Measurements from ENCODE around the gene NAGS.

NAGS gene

DNA sequence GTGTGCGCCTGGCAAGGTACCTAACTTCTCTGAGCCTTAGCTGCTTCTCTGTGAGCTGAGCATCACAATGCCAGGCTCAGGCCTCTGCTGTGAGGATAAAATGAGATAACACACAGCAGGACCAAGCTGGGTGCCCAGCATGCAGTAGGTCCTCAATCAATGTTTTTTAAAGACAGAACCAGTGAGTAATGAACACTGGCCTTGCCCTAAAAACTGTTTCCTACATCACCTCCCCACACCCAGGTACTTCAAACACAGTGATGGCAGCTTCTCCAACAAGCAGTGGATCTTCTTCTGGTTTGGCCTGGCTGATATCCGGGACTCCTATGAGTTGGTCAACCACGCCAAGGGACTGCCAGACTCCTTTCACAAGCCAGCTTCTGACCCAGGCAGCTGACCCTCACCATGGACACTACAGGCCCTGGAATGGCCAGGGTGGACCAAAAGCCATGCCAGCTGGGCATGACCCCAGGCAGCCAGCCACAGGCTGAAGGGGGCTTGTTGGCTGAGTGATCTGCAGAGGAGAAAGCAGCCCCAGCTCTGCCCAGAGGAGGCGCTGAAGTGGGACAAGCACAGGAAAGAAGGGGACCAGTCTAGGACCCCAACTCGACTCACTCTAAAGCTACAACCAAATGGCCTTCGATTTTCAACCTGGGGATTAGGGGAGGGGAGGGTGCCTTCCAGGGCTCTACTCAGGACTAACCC, 3.9 kb downstream of the NAGS start:
- Histone ChIP-seq H3K4me3 (ENCODE audit: low read depth, low read length) (no peak overlapping the region), H3K27me3 (replicated peaks) (no peaks in the 10 kb centered on the region), H3K36me3 (replicated peaks) (no peaks in the 10 kb centered on the region), H3K27ac (no peak overlapping the region)
- no peak for TF ChIP-seq CTCF (IDR thresholded peaks at IDR 0.05; ENCODE audit: low read depth, low read length, missing control alignments)
- in situ Hi-C loops (cut with HindIII; ENCODE audit: low pct_ligation_motif_present, low sequenced_read_pairs): no loop called here
- DNase-seq: no peak

DNA sequence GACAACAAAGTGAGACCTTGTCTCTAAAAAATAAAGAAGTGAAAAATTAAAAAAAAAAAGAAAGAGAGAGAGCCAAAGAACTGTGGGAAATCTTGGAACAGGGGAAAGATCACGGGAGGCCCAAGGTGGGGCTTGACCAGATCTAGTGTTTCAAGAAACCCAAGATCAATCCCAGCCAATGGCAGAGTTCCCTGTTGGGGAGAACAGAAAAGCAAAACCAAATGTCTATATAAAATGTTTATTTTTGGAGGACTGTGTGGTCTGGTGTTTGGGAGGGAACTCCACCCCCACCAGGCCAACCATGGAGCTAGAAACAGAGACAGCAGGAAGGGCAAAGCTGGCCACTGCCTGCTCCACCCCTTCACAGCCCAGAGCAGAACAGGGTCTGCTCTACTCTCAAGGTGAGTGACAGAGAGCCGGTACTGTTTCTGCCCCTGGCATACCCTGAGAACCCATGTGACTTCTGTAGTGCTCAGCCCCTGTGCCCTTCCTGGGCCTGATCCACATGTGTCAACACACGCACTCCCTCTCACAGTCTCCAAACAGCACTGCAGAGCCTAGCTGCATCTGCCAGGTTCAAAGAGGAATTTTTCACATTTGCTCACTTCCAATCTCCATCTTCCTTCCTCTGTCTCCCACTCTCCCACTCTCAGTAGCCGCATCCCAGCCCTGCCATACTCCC, 6.7 kb downstream of the NAGS start:
- Histone ChIP-seq H3K27ac (no peak overlapping the region), H3K4me3 (ENCODE audit: low read depth, low read length) (no peak overlapping the region), H3K36me3 (replicated peaks) (no peaks in the 10 kb centered on the region), H3K27me3 (replicated peaks) (no peaks in the 10 kb centered on the region)
- no peak for DNase-seq
- in situ Hi-C loops (cut with HindIII; ENCODE audit: low pct_ligation_motif_present, low sequenced_read_pairs): no loop called here
- TF ChIP-seq CTCF (IDR thresholded peaks at IDR 0.05; ENCODE audit: low read depth, low read length, missing control alignments): no peak

GRCh38 chr17:44011876-44012275, 7.5 kb downstream of the NAGS start:
- H3K4me3 ChIP-seq (ENCODE audit: low read depth, low read length): no peak overlapping the region
- no peak for DNase-seq
- in situ Hi-C loops (cut with HindIII; ENCODE audit: low pct_ligation_motif_present, low sequenced_read_pairs): no loop called here
- no peak for TF ChIP-seq CTCF (IDR thresholded peaks at IDR 0.05; ENCODE audit: low read depth, low read length, missing control alignments)
- no peak overlapping the region for H3K27ac ChIP-seq
- H3K27me3 ChIP-seq (replicated peaks): no peaks in the 10 kb centered on the region
- no peaks in the 10 kb centered on the region for H3K36me3 ChIP-seq (replicated peaks)

- Histone ChIP-seq H3K4me3 (ENCODE audit: low read depth, low read length) (no peak overlapping the region), H3K27ac (no peak overlapping the region), H3K36me3 (replicated peaks) (no peaks in the 10 kb centered on the region), H3K27me3 (replicated peaks) (no peaks in the 10 kb centered on the region)
- in situ Hi-C loops (cut with HindIII; ENCODE audit: low pct_ligation_motif_present, low sequenced_read_pairs): no loop called here
- TF ChIP-seq CTCF (IDR thresholded peaks at IDR 0.05; ENCODE audit: low read depth, low read length, missing control alignments): no peak
- DNase-seq: no peak
Measured at GRCh38 chr17:44012391-44012790, 8.0 kb downstream of the NAGS start.

DNA sequence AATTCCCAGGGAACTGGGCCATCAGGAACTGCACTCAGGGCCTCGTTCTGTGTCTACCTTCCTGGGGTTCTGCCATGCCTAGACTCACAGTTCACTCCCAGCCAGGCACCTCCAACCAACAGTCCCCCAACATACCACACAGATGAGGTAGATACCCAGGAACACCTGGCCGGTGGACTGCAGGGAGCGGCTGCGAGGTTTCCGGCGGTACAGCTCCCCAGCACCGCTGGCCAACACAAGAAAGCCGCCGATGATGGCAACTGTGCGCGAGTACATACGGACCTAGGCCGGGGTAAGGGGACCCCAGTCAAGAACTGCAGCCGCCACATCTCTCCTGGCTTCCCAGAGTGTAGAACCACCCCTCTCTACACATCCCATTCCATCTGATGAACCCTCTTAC, 8.5 kb downstream of the NAGS start:
- DNase-seq: no peak
- in situ Hi-C loops (cut with HindIII; ENCODE audit: low pct_ligation_motif_present, low sequenced_read_pairs): no loop called here
- H3K27ac ChIP-seq: no peak overlapping the region
- TF ChIP-seq CTCF (IDR thresholded peaks at IDR 0.05; ENCODE audit: low read depth, low read length, missing control alignments): no peak
- H3K36me3 ChIP-seq (replicated peaks): no peaks in the 10 kb centered on the region
- no peak overlapping the region for H3K4me3 ChIP-seq (ENCODE audit: low read depth, low read length)
- H3K27me3 ChIP-seq (replicated peaks): no peaks in the 10 kb centered on the region

DNA sequence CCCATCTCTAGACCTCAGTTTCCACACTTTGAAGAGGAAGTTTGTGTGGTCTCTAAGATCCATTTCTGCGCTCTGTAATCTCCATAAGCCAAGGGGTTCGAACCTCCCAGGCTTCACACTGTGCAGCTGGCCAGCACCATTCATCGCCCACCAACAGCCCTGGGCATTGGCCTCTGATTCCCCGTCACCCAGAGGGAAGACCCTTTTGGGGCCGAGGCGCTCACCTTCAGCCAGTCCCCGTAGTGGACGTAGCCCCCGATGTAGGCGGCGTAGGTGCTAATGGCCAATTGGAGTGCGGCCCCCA, 9.7 kb downstream of the NAGS start:
- TF ChIP-seq CTCF (IDR thresholded peaks at IDR 0.05; ENCODE audit: low read depth, low read length, missing control alignments): no peak
- in situ Hi-C loops (cut with HindIII; ENCODE audit: low pct_ligation_motif_present, low sequenced_read_pairs): no loop called here
- DNase-seq: no peak
- peak overlapping the region; percentile 90 for H3K4me3 ChIP-seq (ENCODE audit: low read depth, low read length)
- no peak overlapping the region for H3K27ac ChIP-seq
- no peaks in the 10 kb centered on the region for H3K27me3 ChIP-seq (replicated peaks)
- no peaks in the 10 kb centered on the region for H3K36me3 ChIP-seq (replicated peaks)

All from brain microvascular endothelial cell (primary cell).